NOMO-1 treated with DMSO at 0.1 percent for 48 hours (cell line): Measurements from ENCODE around the gene FRYL.
"Not testable (repeated sequence)": the region's sequence is repeated elsewhere in the genome, so short reads cannot be mapped to it uniquely, and the experiment has no call there.

Source experiments
- DNase-seq: peaks from one replicate; lab custom pipeline; 2025; ENCODE audit not compliant: unreplicated experiment; lab: John Stamatoyannopoulos, UW

Gene FRYL

GRCh38 chr4:48704091-48704802 is 75.8 kb downstream of the FRYL start:
- no peak for DNase-seq

- no peak for DNase-seq
Observed at GRCh38 chr4:48699475-48699874, 80.6 kb downstream of the FRYL start.

GRCh38 chr4:48698029-48698971 is 81.8 kb downstream of the FRYL start:
- peak; percentile 28 for DNase-seq

GRCh38 chr4:48697516-48697915 is 82.6 kb downstream of the FRYL start:
- not testable (repeated sequence) for DNase-seq

GRCh38 chr4:48694824-48695223 is 85.3 kb downstream of the FRYL start:
- DNase-seq: no peak

- DNase-seq: no peak
Observed at GRCh38 chr4:48693856-48694574, 86.1 kb downstream of the FRYL start.

- DNase-seq: no peak
Observed at GRCh38 chr4:48692897-48693296, 87.2 kb downstream of the FRYL start.

- DNase-seq: no peak
Observed at GRCh38 chr4:48692044-48692443, 88.0 kb downstream of the FRYL start.

- no peak for DNase-seq
Observed at GRCh38 chr4:48688953-48689352, 91.1 kb downstream of the FRYL start.

GRCh38 chr4:48687313-48688051 is 92.6 kb downstream of the FRYL start:
- DNase-seq: no peak

- no peak for DNase-seq
Observed at GRCh38 chr4:48686369-48686768, 93.7 kb downstream of the FRYL start.

- DNase-seq: peak; percentile 80
Observed at GRCh38 chr4:48683784-48684666, 96.1 kb downstream of the FRYL start.

- DNase-seq: not testable (repeated sequence)
Observed at GRCh38 chr4:48682870-48683269, 97.2 kb downstream of the FRYL start.

- DNase-seq: no peak
Observed at GRCh38 chr4:48681856-48682255, 98.2 kb downstream of the FRYL start.

- DNase-seq: no peak
Observed at GRCh38 chr4:48680848-48681568, 99.1 kb downstream of the FRYL start.

GRCh38 chr4:48673537-48673936 is 106.5 kb downstream of the FRYL start:
- DNase-seq: no peak

GRCh38 chr4:48670587-48670986 is 109.5 kb downstream of the FRYL start:
- no peak for DNase-seq

- DNase-seq: no peak
Observed at GRCh38 chr4:48669086-48669485, 111.0 kb downstream of the FRYL start.
